ENCODE measurements around the gene NUAK1.

- TF ChIP-seq CTCF (conservative IDR thresholded peaks at IDR 0.05) (no peak), EZH2 (IDR thresholded peaks at IDR 0.05; ENCODE audit: low read depth) (no peak)
These were observed 120.5 kb downstream of the NUAK1 start for GRCh38 chr12:106018286-106018685.
